HepG2 (cell line): ENCODE results near the gene ZNF486. TPM values are rescaled to one million over a fixed set of nuclear protein-coding genes. Genes with fewer than 3 reads are reported as not detected.

Experiments
- ATAC-seq: fragments of 200-7000 bp; cut with Tn5 transposase; 3 replicates; pipeline ENCODE4 v1.9.1; 2020; ENCODE audit warnings: mild to moderate bottlenecking, moderate library complexity
- BruUV-seq: library from RNA; stranded (reverse); fragments of 400-500 nt; replicated peaks from 2 replicates; lab custom pipeline; 2021; lab: Mats Ljungman, UMichigan
- CTCF ChIA-PET: fragments of 300-600 bp; formaldehyde crosslinking; extraction: SDS; loops from one replicate; lab custom pipeline; 2021; ENCODE audit warnings: low total read pairs, inconsistent platforms, low intra/inter-chr PET ratio; lab: Yijun Ruan, JAX
- POLR2A ChIA-PET: fragments of 350-600 bp; sonication (Branson Sonifier 250); formaldehyde crosslinking; loops from one replicate; lab custom pipeline; 2020; ENCODE audit warnings: antibody characterized with exemption, inconsistent platforms; lab: Yijun Ruan, JAX
- DNase-seq: peaks from one replicate; pipeline ENCODE4 v3.0.0-alpha.2; 2015; ENCODE audit warnings: low spot score
- FAIRE-seq: peaks from 3 replicates; lab custom pipeline; 2011; peaks lifted over from hg19 to GRCh38; lab: Jason Lieb, UNC
- H2AFZ ChIP-seq: one replicate; pipeline ENCODE4 v1.6.1; 2011; ENCODE audit warnings: low read length, inconsistent platforms
- H3K27ac ChIP-seq: fragments of 300-600 bp; 3 replicates; pipeline ENCODE4 v1.8.0; 2011; ENCODE audit warnings: mixed run types, mild to moderate bottlenecking, mixed read lengths, low read length, inconsistent platforms; ENCODE audit not compliant: insufficient read depth; ENCODE audit errors: extremely low read length
- H3K27me3 ChIP-seq, 2 experiments: fragments of 200-600 bp in 1 of 2; 2 replicates in 1 of 2; 3 replicates in 1 of 2; pipeline versions ENCODE4 v1.6.0 to v1.8.0; 2011; ENCODE audit warnings: low read length in 2 of 2, mild to moderate bottlenecking in 2 of 2, moderate library complexity in 2 of 2, inconsistent platforms in 1 of 2; ENCODE audit not compliant: insufficient read depth in 2 of 2, control insufficient read depth in 1 of 2
- H3K36me3 ChIP-seq, 2 experiments: fragments of 200-600 bp in 1 of 2; replicated peaks in 1 of 2; 2 replicates in 1 of 2; 3 replicates in 1 of 2; pipeline versions ENCODE4 v1.5.1 to v1.8.0; 2011; ENCODE audit warnings: low read length in 2 of 2, inconsistent platforms in 1 of 2; ENCODE audit not compliant: insufficient read depth in 2 of 2, control insufficient read depth in 1 of 2
- H3K4me1 ChIP-seq: 2 replicates; pipeline ENCODE4 v1.5.1; 2012; ENCODE audit warnings: low read length, inconsistent platforms; ENCODE audit not compliant: insufficient read depth
- H3K4me2 ChIP-seq: 2 replicates; pipeline ENCODE4 v1.6.0; 2011; ENCODE audit warnings: low read depth, low read length, inconsistent platforms
- H3K4me3 ChIP-seq, 3 experiments: fragments of 200-600 bp in 1 of 3; sonication (generic), shearing (Covaris generic) in 1 of 3; replicated peaks in 1 of 3; 2 replicates each; pipeline ENCODE4 v1.5.1; 2011 to 2016; ENCODE audit warnings: low read length in 3 of 3, inconsistent platforms in 2 of 3, low read depth in 2 of 3, mild to moderate bottlenecking in 2 of 3, control low read depth in 1 of 3, mixed read lengths in 1 of 3; ENCODE audit not compliant: insufficient read depth in 1 of 3
- H3K79me2 ChIP-seq: one replicate; pipeline ENCODE4 v1.6.1; 2011; ENCODE audit warnings: low read length, inconsistent platforms; ENCODE audit not compliant: insufficient read depth
- H3K9ac ChIP-seq: 2 replicates; pipeline ENCODE4 v1.6.0; 2011; ENCODE audit warnings: mild to moderate bottlenecking, low read depth, low read length, inconsistent platforms; ENCODE audit not compliant: insufficient read depth
- H3K9me3 ChIP-seq: 2 replicates; pipeline ENCODE4 v1.5.1; 2012; ENCODE audit warnings: mild to moderate bottlenecking, low read length
- H4K20me1 ChIP-seq: 2 replicates; pipeline ENCODE4 v1.6.0; 2011; ENCODE audit warnings: inconsistent platforms, mild to moderate bottlenecking, low read length, moderate library complexity; ENCODE audit not compliant: insufficient read depth
- AKNA ChIP-seq: sonication (generic); formaldehyde crosslinking; IDR thresholded peaks from 2 replicates; pipeline ENCODE4 v1.4.0; 2020; ENCODE audit warnings: missing genetic modification reagents, borderline replicate concordance
- EHMT2 ChIP-seq: fragments of 200-600 bp; sonication (generic); IDR thresholded peaks from 2 replicates; pipeline ENCODE4 v1.7.0; 2017; ENCODE audit warnings: antibody characterized with exemption, low read depth, low read length, borderline replicate concordance
- IRF9 ChIP-seq: sonication (generic); formaldehyde crosslinking; IDR thresholded peaks from 2 replicates; pipeline ENCODE4 v1.8.0; 2022; ENCODE audit warnings: missing genetic modification reagents, mild to moderate bottlenecking, borderline replicate concordance
- MIXL1 ChIP-seq: IDR thresholded peaks from 2 replicates; pipeline ENCODE4 v1.6.1; 2016
- NBN ChIP-seq: fragments of 450-650 bp; conservative IDR thresholded peaks from 2 replicates; pipeline ENCODE4 v1.6.1; 2017
- THAP11 ChIP-seq: IDR thresholded peaks from 2 replicates; pipeline ENCODE4 v1.6.1; 2016; ENCODE audit warnings: missing biosample characterization, missing genetic modification reagents
- TSC22D2 ChIP-seq: sonication (generic); formaldehyde crosslinking; IDR thresholded peaks from 2 replicates; pipeline ENCODE4 v1.5.1; 2020; ENCODE audit warnings: missing genetic modification reagents, mild to moderate bottlenecking, borderline replicate concordance
- YY1 ChIP-seq: IDR thresholded peaks from 2 replicates; pipeline ENCODE4 v1.6.1; 2011; ENCODE audit warnings: low read length, low read depth, moderate library complexity, mild to moderate bottlenecking; ENCODE audit not compliant: insufficient read depth, insufficient replicate concordance
- ZBTB26 ChIP-seq: IDR thresholded peaks from 2 replicates; pipeline ENCODE4 v1.6.1; 2016; ENCODE audit warnings: missing compliant biosample characterization, missing genetic modification reagents, borderline replicate concordance
- ZBTB3 ChIP-seq: sonication (generic); formaldehyde crosslinking; IDR thresholded peaks from 2 replicates; pipeline ENCODE4 v1.4.0; 2020; ENCODE audit warnings: low read depth, mild to moderate bottlenecking, moderate library complexity, missing genetic modification reagents, borderline replicate concordance
- ZIK1 ChIP-seq: sonication (generic); formaldehyde crosslinking; IDR thresholded peaks from 2 replicates; pipeline ENCODE4 v1.5.0; 2020; ENCODE audit warnings: mild to moderate bottlenecking, low read depth, missing genetic modification reagents, borderline replicate concordance
- ZNF850 ChIP-seq: sonication (generic); formaldehyde crosslinking; conservative IDR thresholded peaks from 2 replicates; pipeline ENCODE4 v1.9.0; 2021; ENCODE audit warnings: mild to moderate bottlenecking, missing genetic modification reagents
- WGBS: methylation state at CpG from one replicate; pipeline ENCODE4 v1.1.6; 2017; ENCODE audit warnings: low lambda C conversion rate; 5-methylcytosine and 5-hydroxymethylcytosine counted together
- in situ Hi-C: cut with HindIII; loops from 2 replicates; pipeline ENCODE4 v1.10.0; 2017; ENCODE audit warnings: low pct_unique_long_range_greater_than_20kb; ENCODE audit not compliant: extremely low pct_ligation_motif_present
- intact Hi-C: fragments of 100-400 bp; cut with micrococcal nuclease; formaldehyde crosslinking; loops from one replicate; pipeline ENCODE4 v1.10.0; 2022; ENCODE audit not compliant: unreplicated experiment
- polyA plus RNA-seq, 8 experiments: library from polyadenylated mRNA; depleted of rRNA in 3 of 8; stranded (reverse) in 7 of 8; unstranded in 1 of 8; fragments of >200 nt; fragmentation: Illumina TruSeq in 4 of 8; extraction: Trizol in 4 of 8; gene quantifications; 2 replicates each; pipeline versions ENCODE4 v1.2.1 to v1.2.3, GENCODE V29; 2011 to 2016; ENCODE audit warnings: low read depth in 4 of 8, missing spikeins in 1 of 8, mixed read lengths in 1 of 8; ENCODE audit not compliant: insufficient read depth in 1 of 8
- total RNA-seq, 5 experiments: library from RNA; depleted of rRNA; stranded (reverse); fragments of >200 nt; fragmentation: Illumina TruSeq; extraction: Trizol; gene quantifications; 2 replicates each; pipeline ENCODE4 v1.2.3, GENCODE V29; 2016; ENCODE audit warnings: low read depth in 1 of 5

The ZNF486 gene
- total and polyA plus RNA-seq, 2 of the 13 experiments (the other 11 are each of a cell fraction or from before 2014, with no cell fraction given): 0.70 to 2.1 TPM

- intact Hi-C loops (no loop called here), in situ Hi-C loops (no loop called here)
- no peak overlapping the region for H3K9ac ChIP-seq
- no TSS peak for BruUV-seq
- FAIRE-seq: no peak
- H4K20me1 ChIP-seq: no peaks in the 10 kb centered on the region
- WGBS: 3% methylated on average over 3 of the region's 3 CpGs
- no peak overlapping the region for H3K4me3 ChIP-seq
- H3K27me3 ChIP-seq: no peaks in the 10 kb centered on the region
- no peaks in the 10 kb centered on the region for H3K79me2 ChIP-seq
- no peaks in the 10 kb centered on the region for H3K4me1 ChIP-seq
- POLR2A ChIA-PET: no interaction called here
- DNase-seq: no peak
- H3K36me3 ChIP-seq: no peaks in the 10 kb centered on the region
- ATAC-seq: no peak
- peaks cover 77% of the 10 kb centered on the region for H3K9me3 ChIP-seq
- TF ChIP-seq ZBTB3 (no peak), ZNF850 (CRISPR knock-in tag) (no peak), YY1 (no peak), AKNA (CRISPR knock-in tag) (no peak), MIXL1 (CRISPR knock-in tag) (no peak), ZBTB26 (no peak), TSC22D2 (no peak), NBN (no peak), IRF9 (no peak), EHMT2 (no peak), THAP11 (CRISPR knock-in tag) (no peak), ZIK1 (no peak)
- H2AFZ ChIP-seq: no peak overlapping the region
- H3K4me2 ChIP-seq: no peak overlapping the region
- H3K27ac ChIP-seq: no peak overlapping the region
- CTCF ChIA-PET: no interaction called here
Observed at GRCh38 chr19:20244356-20244755, 77.3 kb downstream of the ZNF486 start.
